ENCODE data around the gene KCNMA1.

KCNMA1 gene

GRCh38 chr10:77041636-77042258 is 595.9 kb downstream of the KCNMA1 start:
- DNase-seq (ENCODE audit: low read depth): no peak

- DNase-seq (ENCODE audit: low read depth): no peak
Measured at GRCh38 chr10:77038407-77038806, 599.2 kb downstream of the KCNMA1 start.

- DNase-seq (ENCODE audit: low read depth): no peak
Measured at GRCh38 chr10:77037735-77038403, 599.7 kb downstream of the KCNMA1 start.

- DNase-seq (ENCODE audit: low read depth): no peak
Measured at GRCh38 chr10:77036993-77037734, 600.4 kb downstream of the KCNMA1 start.

- DNase-seq (ENCODE audit: low read depth): no peak
Measured at GRCh38 chr10:77036276-77036675, 601.3 kb downstream of the KCNMA1 start.

- no peak for DNase-seq (ENCODE audit: low read depth)
Measured at GRCh38 chr10:77034795-77035194, 602.8 kb downstream of the KCNMA1 start.

GRCh38 chr10:77034240-77034639 is 603.4 kb downstream of the KCNMA1 start:
- no peak for DNase-seq (ENCODE audit: low read depth)

- DNase-seq (ENCODE audit: low read depth): no peak
Measured at GRCh38 chr10:77032188-77032570, 605.4 kb downstream of the KCNMA1 start.

GRCh38 chr10:77031531-77032187 is 605.9 kb downstream of the KCNMA1 start:
- DNase-seq (ENCODE audit: low read depth): no peak

- no peak for DNase-seq (ENCODE audit: low read depth)
Measured at GRCh38 chr10:77030974-77031373, 606.6 kb downstream of the KCNMA1 start.

GRCh38 chr10:77029777-77030717 is 607.6 kb downstream of the KCNMA1 start:
- DNase-seq (ENCODE audit: low read depth): no peak

- no peak for DNase-seq (ENCODE audit: low read depth)
Measured at GRCh38 chr10:77028042-77028441, 609.6 kb downstream of the KCNMA1 start.

GRCh38 chr10:77027576-77027975 is 610.0 kb downstream of the KCNMA1 start:
- DNase-seq (ENCODE audit: low read depth): no peak

- DNase-seq (ENCODE audit: low read depth): no peak
Measured at GRCh38 chr10:77027141-77027540, 610.5 kb downstream of the KCNMA1 start.

GRCh38 chr10:77026148-77026547 is 611.5 kb downstream of the KCNMA1 start:
- no peak for DNase-seq (ENCODE audit: low read depth)

GRCh38 chr10:77024461-77024860 is 613.1 kb downstream of the KCNMA1 start:
- no peak for DNase-seq (ENCODE audit: low read depth)

GRCh38 chr10:77023396-77023795 is 614.2 kb downstream of the KCNMA1 start:
- DNase-seq (ENCODE audit: low read depth): no peak

GRCh38 chr10:77022671-77023070 is 614.9 kb downstream of the KCNMA1 start:
- DNase-seq (ENCODE audit: low read depth): no peak

- DNase-seq (ENCODE audit: low read depth): no peak
Measured at GRCh38 chr10:77021966-77022490, 615.6 kb downstream of the KCNMA1 start.

GRCh38 chr10:77020426-77021040 is 617.1 kb downstream of the KCNMA1 start:
- no peak for DNase-seq (ENCODE audit: low read depth)

- DNase-seq (ENCODE audit: low read depth): no peak
Measured at GRCh38 chr10:77016855-77017254, 620.8 kb downstream of the KCNMA1 start.

Measured in activated T-helper 1 cell treated with Interleukin-2 at 50 U/mL for 16 hours (primary cell).